ENCODE measurements around the gene UBR3.

DNA sequence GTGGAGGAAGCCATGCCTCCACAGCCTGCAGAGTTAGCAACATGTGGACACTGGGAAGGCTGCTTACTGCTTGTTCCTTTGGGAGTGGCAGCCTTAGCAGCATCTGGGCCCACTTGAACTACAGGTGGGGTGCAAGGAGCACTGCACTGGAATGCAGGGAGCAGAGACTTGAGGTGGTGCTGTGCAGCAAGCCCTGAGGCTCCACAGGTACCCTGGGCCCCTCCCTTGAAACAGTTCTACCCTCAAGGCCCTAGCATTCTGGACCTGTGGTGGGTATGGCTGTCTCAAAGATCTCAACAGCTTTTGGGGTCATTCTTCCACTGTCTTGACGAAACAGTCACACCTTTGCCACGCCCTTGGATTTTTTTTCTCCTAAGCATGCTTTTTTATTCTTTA lies 13.5 kb downstream of the UBR3 start:
- TF ChIP-seq POLR2A (IDR thresholded peaks at IDR 0.05), result no peak
- TF ChIP-seq, protein P1, sequence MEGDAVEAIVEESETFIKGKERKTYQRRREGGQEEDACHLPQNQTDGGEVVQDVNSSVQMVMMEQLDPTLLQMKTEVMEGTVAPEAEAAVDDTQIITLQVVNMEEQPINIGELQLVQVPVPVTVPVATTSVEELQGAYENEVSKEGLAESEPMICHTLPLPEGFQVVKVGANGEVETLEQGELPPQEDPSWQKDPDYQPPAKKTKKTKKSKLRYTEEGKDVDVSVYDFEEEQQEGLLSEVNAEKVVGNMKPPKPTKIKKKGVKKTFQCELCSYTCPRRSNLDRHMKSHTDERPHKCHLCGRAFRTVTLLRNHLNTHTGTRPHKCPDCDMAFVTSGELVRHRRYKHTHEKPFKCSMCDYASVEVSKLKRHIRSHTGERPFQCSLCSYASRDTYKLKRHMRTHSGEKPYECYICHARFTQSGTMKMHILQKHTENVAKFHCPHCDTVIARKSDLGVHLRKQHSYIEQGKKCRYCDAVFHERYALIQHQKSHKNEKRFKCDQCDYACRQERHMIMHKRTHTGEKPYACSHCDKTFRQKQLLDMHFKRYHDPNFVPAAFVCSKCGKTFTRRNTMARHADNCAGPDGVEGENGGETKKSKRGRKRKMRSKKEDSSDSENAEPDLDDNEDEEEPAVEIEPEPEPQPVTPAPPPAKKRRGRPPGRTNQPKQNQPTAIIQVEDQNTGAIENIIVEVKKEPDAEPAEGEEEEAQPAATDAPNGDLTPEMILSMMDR (IDR thresholded peaks at IDR 0.05), result no peak
